Muscle layer of duodenum (tissue), 2 donors: ENCODE results near the gene DPEP1.
"Not testable (repeated sequence)": the region's sequence is repeated elsewhere in the genome, so short reads cannot be mapped to it uniquely, and the experiment has no call there.

Experiments used
- H3K27ac ChIP-seq: one replicate; pipeline ENCODE4 v1.7.0; 2013; ENCODE audit warnings: mild to moderate bottlenecking, low read length
- H3K27me3 ChIP-seq: one replicate; pipeline ENCODE4 v1.7.0; 2013; ENCODE audit warnings: low read depth, mild to moderate bottlenecking, control low read depth, low read length
- H3K36me3 ChIP-seq, 2 donors: one replicate each; pipeline ENCODE4 v1.7.0; 2013; ENCODE audit warnings: low read length in 2 of 2, control low read depth in 1 of 2, mild to moderate bottlenecking in 1 of 2; ENCODE audit not compliant: insufficient read depth in 2 of 2, control insufficient read depth in 1 of 2
- H3K4me1 ChIP-seq, 2 donors: one replicate each; pipeline ENCODE4 v1.7.0; 2013; ENCODE audit warnings: low read length in 2 of 2, mild to moderate bottlenecking in 2 of 2, control low read depth in 1 of 2, moderate library complexity in 1 of 2; ENCODE audit not compliant: insufficient read depth in 2 of 2, control insufficient read depth in 1 of 2
- H3K4me3 ChIP-seq, 2 donors: one replicate each; pipeline ENCODE4 v1.7.0; 2013; ENCODE audit warnings: low read length in 2 of 2, low read depth in 1 of 2, mild to moderate bottlenecking in 1 of 2
- H3K9me3 ChIP-seq, 2 donors: one replicate each; pipeline ENCODE4 v1.7.0; 2013; ENCODE audit warnings: low read length in 2 of 2, control low read depth in 1 of 2, mild to moderate bottlenecking in 1 of 2; ENCODE audit not compliant: control insufficient read depth in 1 of 2
- donor health status: healthy.

Gene DPEP1

DNA sequence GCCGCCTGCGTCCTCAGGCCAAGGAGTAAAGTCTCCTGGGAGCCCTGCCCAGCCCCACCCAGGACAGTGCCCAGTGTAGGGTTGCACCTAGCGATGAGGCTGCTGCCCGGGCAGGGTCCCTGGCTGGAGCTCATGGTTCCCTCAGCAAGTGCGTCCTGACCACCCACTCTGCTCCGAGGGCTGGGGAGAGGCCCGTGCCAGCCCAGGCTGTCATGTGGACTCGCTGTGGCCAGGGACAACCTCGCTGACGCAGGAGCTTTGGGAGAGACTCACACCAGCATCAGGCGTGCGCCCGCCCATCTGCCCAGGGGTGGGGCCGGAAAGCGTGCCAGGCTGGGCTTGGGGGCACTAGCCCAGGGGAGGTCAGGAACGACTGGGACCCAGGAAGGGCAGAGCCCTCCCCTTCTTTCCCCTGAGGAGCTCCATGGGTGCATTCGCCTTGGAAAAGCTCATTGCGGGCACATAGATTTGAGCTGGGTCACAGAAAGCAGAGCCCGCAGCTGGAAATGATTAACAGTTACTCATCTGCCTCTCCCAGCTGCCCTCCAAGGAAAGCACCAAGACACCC is 19.7 kb downstream of the DPEP1 start:
- H3K4me3 ChIP-seq = no peak overlapping the region
- H3K27ac ChIP-seq = no peak overlapping the region
- H3K36me3 ChIP-seq = no peaks in the 10 kb centered on the region
- no peaks in the 10 kb centered on the region for H3K9me3 ChIP-seq
- H3K27me3 ChIP-seq = no peaks in the 10 kb centered on the region
- no peaks in the 10 kb centered on the region for H3K4me1 ChIP-seq

DNA sequence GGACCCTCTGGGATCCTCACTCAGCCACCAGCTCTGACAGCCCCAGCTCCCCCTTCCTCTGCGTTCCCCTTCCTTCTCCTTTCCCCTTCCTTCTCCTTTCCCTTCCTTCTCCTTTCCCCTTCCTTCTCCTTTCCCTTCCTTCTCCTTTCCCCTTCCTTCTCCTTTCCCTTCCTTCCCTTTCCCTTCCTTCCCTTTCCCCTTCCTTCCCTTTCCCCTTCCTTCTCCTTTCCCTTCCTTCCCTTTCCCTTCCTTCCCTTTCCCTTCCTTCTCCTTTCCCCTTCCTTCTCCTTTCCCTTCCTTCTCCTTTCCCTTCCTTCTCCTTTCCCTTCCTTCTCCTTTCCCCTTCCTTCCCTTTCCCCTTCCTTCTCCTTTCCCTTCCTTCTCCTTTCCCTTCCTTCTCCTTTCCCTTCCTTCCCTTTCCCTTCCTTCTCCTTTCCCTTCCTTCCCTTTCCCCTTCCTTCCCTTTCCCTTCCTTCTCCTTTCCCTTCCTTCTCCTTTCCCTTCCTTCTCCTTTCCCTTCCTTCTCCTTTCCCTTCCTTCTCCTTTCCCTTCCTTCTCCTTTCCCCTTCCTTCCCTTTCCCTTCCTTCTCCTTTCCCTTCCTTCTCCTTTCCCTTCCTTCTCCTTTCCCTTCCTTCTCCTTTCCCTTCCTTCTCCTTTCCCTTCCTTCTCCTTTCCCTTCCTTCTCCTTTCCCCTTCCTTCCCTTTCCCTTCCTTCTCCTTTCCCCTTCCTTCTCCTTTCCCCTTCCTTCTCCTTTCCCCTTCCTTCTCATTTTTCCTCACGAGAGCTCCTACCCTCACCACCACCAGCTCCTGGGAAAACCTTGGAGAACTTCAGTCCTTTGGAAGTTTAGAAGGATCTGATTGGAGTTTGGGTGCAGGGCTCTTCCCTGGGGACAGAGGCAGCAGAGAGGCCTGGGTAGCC is 21.3 kb downstream of the DPEP1 start:
- not testable (repeated sequence) for H3K4me3 ChIP-seq, H3K4me1 ChIP-seq, H3K9me3 ChIP-seq, H3K36me3 ChIP-seq, H3K27ac ChIP-seq, H3K27me3 ChIP-seq

DNA sequence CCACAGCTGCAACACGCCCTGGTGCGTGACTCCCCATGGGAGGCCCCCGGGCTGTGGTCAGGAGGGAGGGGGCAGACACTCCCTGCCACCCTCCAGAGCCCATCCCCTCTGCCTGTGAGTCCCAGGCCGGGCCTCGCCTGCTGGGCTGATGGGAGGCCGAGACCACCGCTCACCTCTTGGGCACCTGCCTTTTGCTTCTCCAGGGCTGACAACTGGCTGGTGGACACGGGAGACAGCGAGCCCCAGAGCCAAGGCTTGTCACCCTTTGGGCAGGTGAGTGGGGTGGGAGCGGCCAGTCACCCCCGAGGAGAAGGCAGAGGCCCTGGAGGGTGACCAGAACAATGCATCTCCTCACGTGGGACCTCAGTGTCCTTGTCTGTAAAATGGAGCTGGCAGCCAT is 23.2 kb downstream of the DPEP1 start:
- Histone ChIP-seq H3K27me3 (no peaks in the 10 kb centered on the region), H3K4me3 (no peak overlapping the region), H3K4me1 (peaks cover 0 to 13% of the 10 kb centered on the region in 2 donors), H3K27ac (no peak overlapping the region), H3K9me3 (no peaks in the 10 kb centered on the region), H3K36me3 (no peaks in the 10 kb centered on the region)

DNA sequence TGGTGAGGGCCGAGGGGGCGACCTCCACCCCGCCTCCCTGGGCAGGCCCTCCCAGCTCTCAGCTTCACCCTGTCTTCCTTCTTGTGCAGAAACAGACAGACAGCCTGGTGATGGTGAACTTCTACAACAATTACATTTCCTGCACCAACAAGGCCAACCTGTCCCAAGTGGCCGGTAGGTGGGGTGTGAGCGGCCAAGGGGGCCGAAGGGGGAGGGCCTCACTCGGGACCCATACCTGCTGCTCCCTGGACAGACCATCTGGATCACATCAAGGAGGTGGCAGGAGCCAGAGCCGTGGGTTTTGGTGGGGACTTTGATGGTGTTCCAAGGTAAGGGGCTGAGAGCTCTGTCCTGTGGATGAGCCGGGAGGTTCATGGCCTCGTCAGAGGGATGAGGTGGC is 23.9 kb downstream of the DPEP1 start:
- no peak overlapping the region for H3K27ac ChIP-seq
- no peaks in the 10 kb centered on the region for H3K27me3 ChIP-seq
- no peak overlapping the region for H3K4me3 ChIP-seq
- H3K9me3 ChIP-seq = no peaks in the 10 kb centered on the region
- no peaks in the 10 kb centered on the region for H3K36me3 ChIP-seq
- peaks cover 0 to 15% of the 10 kb centered on the region in 2 donors for H3K4me1 ChIP-seq

DNA sequence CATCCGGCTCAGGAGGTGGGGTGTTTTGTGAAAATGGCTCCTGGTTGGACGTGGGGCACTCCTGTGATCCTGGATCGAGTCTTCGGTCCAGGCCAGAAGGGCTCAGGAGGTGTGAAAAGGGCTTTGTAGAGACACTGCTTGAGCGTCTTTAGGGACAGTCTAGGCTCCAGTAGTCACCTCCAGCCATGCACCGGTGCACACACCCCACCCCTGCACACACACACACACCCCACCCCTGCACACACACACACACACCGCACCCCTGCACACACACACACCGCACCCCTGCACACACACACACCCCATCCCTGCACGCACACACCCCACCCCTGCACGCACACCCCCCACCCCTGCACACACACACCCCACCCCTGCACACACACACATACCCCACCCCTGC is 25.0 kb downstream of the DPEP1 start:
- H3K9me3 ChIP-seq = no peaks in the 10 kb centered on the region
- H3K36me3 ChIP-seq = no peaks in the 10 kb centered on the region
- no peaks in the 10 kb centered on the region for H3K27me3 ChIP-seq
- H3K4me3 ChIP-seq = no peak overlapping the region
- H3K4me1 ChIP-seq = peaks cover 0 to 15% of the 10 kb centered on the region in 2 donors
- no peak overlapping the region for H3K27ac ChIP-seq

DNA sequence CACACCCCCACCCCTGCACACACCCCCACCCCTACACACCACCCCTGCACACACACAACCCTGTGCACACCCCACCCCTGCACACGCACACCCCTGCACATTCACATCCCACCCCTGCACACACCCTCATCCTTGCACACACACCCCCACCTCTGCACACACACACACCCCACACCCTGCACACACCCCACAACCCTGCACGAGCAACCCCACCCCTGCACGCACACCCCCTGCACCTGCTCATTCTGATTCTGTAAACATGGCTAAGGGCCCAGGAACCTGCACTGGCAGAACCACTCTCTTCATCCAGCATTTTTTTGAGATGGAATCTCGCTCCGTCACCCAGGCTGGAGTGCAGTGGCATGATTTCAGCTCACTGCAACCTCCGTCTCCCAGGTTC is 25.9 kb downstream of the DPEP1 start:
- H3K27ac ChIP-seq = no peak overlapping the region
- no peaks in the 10 kb centered on the region for H3K9me3 ChIP-seq
- peaks cover 0 to 15% of the 10 kb centered on the region in 2 donors for H3K4me1 ChIP-seq
- H3K36me3 ChIP-seq = no peaks in the 10 kb centered on the region
- no peaks in the 10 kb centered on the region for H3K27me3 ChIP-seq
- no peak overlapping the region for H3K4me3 ChIP-seq

DNA sequence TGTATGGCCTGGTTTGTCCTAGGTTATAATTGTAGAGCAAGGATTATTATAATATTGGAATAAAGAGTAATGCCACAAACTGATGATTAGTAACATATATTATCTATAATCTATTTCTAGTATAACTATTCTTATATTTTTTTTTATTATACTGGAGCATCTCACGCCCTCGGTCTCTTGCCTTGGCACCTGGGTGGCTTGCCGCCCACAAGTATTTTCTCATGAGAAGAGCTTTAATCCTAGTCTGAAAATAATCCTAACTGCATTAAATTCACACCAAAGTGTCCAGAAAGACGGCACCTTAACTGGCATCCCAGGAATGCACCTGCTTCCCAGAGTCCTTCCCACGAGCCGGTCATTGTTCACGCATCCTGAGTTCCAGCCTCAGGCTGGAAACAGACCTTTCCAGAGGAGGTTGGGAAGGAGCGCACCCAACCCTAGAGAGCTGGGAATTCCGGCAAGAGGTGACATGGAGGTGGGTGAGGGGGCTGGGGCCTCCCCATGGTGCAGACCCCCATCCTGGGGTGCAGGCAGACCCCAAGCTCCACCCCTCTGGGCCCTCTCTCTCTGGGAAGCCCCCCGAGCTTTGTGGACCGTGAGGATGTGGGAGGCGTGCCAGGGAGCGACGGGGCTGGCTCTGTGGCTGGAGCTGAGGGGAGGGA is 28.1 kb downstream of the DPEP1 start:
- Histone ChIP-seq H3K9me3 (no peaks in the 10 kb centered on the region), H3K27me3 (no peaks in the 10 kb centered on the region), H3K36me3 (peaks cover 11 to 20% of the 10 kb centered on the region in 2 donors), H3K27ac (no peak overlapping the region), H3K4me1 (peaks cover 0 to 15% of the 10 kb centered on the region in 2 donors), H3K4me3 (no peak overlapping the region)

DNA sequence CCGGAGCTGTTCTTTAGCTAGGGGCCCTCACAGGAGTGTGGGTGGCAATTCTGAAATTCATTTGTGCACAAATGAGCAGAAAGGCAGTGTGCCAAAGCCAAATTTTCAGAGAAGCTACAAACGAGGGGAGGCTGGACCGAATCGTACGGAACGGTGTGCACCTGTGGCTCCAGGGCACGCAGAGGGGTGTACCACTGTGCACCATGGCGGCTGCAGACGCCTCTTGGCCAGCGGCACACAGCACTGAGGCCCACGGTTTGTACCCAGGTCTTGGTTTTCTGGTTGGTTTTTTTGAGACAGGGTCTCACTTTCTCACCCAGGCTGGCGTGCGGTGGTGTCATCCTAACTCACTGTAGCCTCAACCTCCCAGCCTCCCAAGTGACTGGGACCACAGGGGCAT is 29.1 kb downstream of the DPEP1 start:
- no peak overlapping the region for H3K27ac ChIP-seq
- H3K36me3 ChIP-seq = peaks cover 15 to 28% of the 10 kb centered on the region in 2 donors
- no peaks in the 10 kb centered on the region for H3K27me3 ChIP-seq
- H3K4me1 ChIP-seq = peaks cover 0 to 15% of the 10 kb centered on the region in 2 donors
- H3K9me3 ChIP-seq = no peaks in the 10 kb centered on the region
- H3K4me3 ChIP-seq = no peak overlapping the region

DNA sequence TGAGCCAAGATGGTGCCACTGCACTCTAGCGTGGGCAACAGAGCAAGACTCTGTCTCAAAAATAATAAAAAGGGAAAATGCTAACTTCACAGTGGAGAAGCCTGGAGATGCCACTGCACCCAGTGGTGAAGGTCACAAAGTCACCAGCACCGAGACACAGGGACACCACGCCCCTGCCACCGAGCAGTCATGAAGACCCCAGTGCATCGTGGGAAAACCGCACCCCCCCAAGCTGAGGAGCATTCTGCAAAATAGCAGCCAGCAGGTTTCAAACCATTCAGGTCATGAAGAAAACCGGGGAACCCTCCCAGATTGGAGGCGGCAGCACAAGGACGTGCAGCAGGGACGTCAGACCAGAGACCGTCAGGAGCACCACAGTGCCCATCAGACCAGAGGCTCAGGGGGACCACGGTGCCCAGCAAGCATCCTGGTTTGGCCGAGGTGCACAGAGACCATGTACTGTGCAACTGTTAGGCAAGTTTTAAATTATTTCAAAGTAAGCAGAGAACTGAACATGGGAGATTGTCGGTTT is 30.4 kb downstream of the DPEP1 start:
- H3K4me1 ChIP-seq = peaks cover 0 to 15% of the 10 kb centered on the region in 2 donors
- no peaks in the 10 kb centered on the region for H3K27me3 ChIP-seq
- H3K9me3 ChIP-seq = no peaks in the 10 kb centered on the region
- H3K4me3 ChIP-seq = no peak overlapping the region
- peaks cover 15 to 32% of the 10 kb centered on the region in 2 donors for H3K36me3 ChIP-seq
- no peak overlapping the region for H3K27ac ChIP-seq

DNA sequence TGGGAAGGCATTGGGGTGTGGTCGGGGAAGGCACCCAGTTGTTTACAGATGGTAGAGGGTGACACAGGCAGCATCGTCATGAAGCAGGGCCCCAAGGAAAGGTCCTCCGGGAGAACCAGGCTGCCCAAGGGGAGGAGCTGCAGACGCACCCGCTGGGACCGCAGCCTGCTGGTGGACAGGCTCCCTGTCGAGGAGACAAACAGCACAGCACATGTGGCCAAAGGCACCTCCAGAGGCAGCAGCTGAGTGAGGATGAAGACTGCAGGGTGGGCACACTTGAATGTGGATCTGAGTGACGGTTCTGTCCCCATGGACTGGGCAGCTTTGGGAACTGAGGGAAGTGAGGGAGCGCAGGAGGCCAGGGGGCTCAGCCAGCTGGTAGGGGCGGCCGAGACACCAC is 31.7 kb downstream of the DPEP1 start:
- peaks cover 15 to 41% of the 10 kb centered on the region in 2 donors for H3K36me3 ChIP-seq
- no peaks in the 10 kb centered on the region for H3K9me3 ChIP-seq
- no peak overlapping the region for H3K4me3 ChIP-seq
- no peaks in the 10 kb centered on the region for H3K27me3 ChIP-seq
- H3K27ac ChIP-seq = no peak overlapping the region
- peaks cover 0 to 14% of the 10 kb centered on the region in 2 donors for H3K4me1 ChIP-seq

DNA sequence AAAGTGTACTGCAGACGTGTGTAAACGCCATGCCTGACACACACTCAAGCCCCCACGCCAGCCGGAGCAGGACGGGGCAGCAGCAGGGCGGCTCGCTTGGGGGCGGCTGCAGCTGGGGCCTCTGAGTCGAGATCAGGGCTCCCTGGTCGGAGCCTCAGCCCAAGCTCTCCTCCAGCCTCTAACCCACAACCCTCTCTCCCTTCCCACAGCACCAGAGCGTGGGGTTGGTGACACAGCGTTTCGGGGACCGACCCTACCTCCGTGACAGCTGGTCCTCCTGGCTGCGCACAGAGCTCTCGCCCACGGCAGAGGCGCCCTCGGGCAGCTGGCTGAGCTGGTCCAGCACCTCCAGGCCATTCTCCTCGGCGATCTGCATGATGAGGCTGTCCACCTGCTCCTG is 32.8 kb downstream of the DPEP1 start:
- Histone ChIP-seq H3K4me1 (peaks cover 0 to 4% of the 10 kb centered on the region in 2 donors), H3K36me3 (peaks cover 15 to 51% of the 10 kb centered on the region in 2 donors), H3K27ac (no peak overlapping the region), H3K4me3 (no peak overlapping the region), H3K9me3 (no peaks in the 10 kb centered on the region), H3K27me3 (no peaks in the 10 kb centered on the region)
